Testis (tissue), 3 donors: ENCODE data around the gene SPINT3. TPM values are rescaled to one million over a fixed set of nuclear protein-coding genes. Genes with fewer than 3 reads are reported as not detected.

Experiments
- DNase-seq: peaks from one replicate; pipeline ENCODE4 v3.0.0-alpha.2; 2019
- H3K27ac ChIP-seq, 2 donors: fragments of 200-600 bp; sonication (generic); one replicate each; pipeline ENCODE4 v1.5.1; 2019
- H3K27me3 ChIP-seq: fragments of 200-600 bp; sonication (generic); one replicate; pipeline ENCODE4 v1.5.1; 2019
- H3K36me3 ChIP-seq: fragments of 200-600 bp; sonication (generic); one replicate; pipeline ENCODE4 v1.5.1; 2017; ENCODE audit warnings: low read depth; ENCODE audit errors: missing control alignments
- H3K4me1 ChIP-seq: fragments of 200-600 bp; sonication (generic); one replicate; pipeline ENCODE4 v1.5.1; 2019
- H3K4me3 ChIP-seq, 2 donors: fragments of 200-600 bp; sonication (generic); one replicate each; pipeline ENCODE4 v1.5.1; 2017 to 2019
- H3K9me3 ChIP-seq: fragments of 200-600 bp; sonication (generic); one replicate; pipeline ENCODE4 v1.5.1; 2017
- CTCF ChIP-seq, 3 experiments: fragments of 450-650 bp in 2 of 3; fragments of 200-600 bp in 1 of 3; sonication (generic) in 1 of 3; IDR thresholded peaks; one replicate each; pipeline ENCODE4 v1.5.1; 2016 to 2019; ENCODE audit warnings: antibody characterized with exemption in 3 of 3, mild to moderate bottlenecking in 2 of 3, moderate library complexity in 1 of 3
- POLR2A ChIP-seq: fragments of 450-650 bp; IDR thresholded peaks from one replicate; pipeline ENCODE4 v1.6.1; 2017; ENCODE audit warnings: antibody characterized with exemption, mild to moderate bottlenecking, moderate library complexity
- WGBS, 2 donors: methylation state at CpG; one replicate each; pipeline ENCODE4 v1.1.5; 2018; 5-methylcytosine and 5-hydroxymethylcytosine counted together
- intact Hi-C: fragments of 100-400 bp; cut with DNase I; formaldehyde crosslinking; loops from one replicate; pipeline ENCODE4 v1.15.1; 2023; ENCODE audit warnings: low total_unique reads
- polyA plus RNA-seq: library from polyadenylated mRNA; stranded (reverse); fragments of 350-450 nt; fragmentation: Illumina TruSeq; extraction: RNeasy Lipid Tissue Mini Kit (QIAGEN cat#74804); gene quantifications from one replicate; pipeline ENCODE4 v1.2.3, GENCODE V29; 2014; ENCODE audit warnings: low read depth, low replicate concordance; ENCODE audit not compliant: insufficient read depth
- total RNA-seq, 2 donors: library from RNA; depleted of rRNA; stranded (reverse); fragments of >200 nt; gene quantifications; one replicate each; pipeline ENCODE4 v1.2.3, GENCODE V29; 2016

The SPINT3 gene
- total and polyA plus RNA-seq, 3 donors from 2014 or later = not detected

- no peaks in the 10 kb centered on the region for H3K36me3 ChIP-seq
- peaks cover 15% of the 10 kb centered on the region for H3K4me1 ChIP-seq
- peak overlapping the region in 1 of 2 donors; percentile 8 for H3K27ac ChIP-seq
- peak; percentile 21 for DNase-seq
- H3K4me3 ChIP-seq = peak overlapping the region; percentile 46 to 66
- WGBS, 2 donors = 5 to 6% methylated on average over 10 of the region's 10 CpGs
- H3K9me3 ChIP-seq = no peaks in the 10 kb centered on the region
- intact Hi-C loops = no loop called here
- H3K27me3 ChIP-seq = no peaks in the 10 kb centered on the region
- TF ChIP-seq CTCF (IDR thresholded peaks at IDR 0.05) = no peak
- no peak for TF ChIP-seq POLR2A
Measured at GRCh38 chr20:45470937-45471336, 44.5 kb downstream of the SPINT3 start.

- H3K27ac ChIP-seq = peak overlapping the region in 1 of 2 donors; percentile 8
- peak overlapping the region; percentile 46 to 66 for H3K4me3 ChIP-seq
- H3K4me1 ChIP-seq = peaks cover 15% of the 10 kb centered on the region
- peak; percentile 62 for DNase-seq
- 0 to 1% methylated on average over 16 to 42 of the region's 50 CpGs for WGBS, 2 donors
- H3K9me3 ChIP-seq = no peaks in the 10 kb centered on the region
- intact Hi-C loops = no loop called here
- no peaks in the 10 kb centered on the region for H3K27me3 ChIP-seq
- TF ChIP-seq POLR2A = no peak
- no peak for TF ChIP-seq CTCF (IDR thresholded peaks at IDR 0.05)
- no peaks in the 10 kb centered on the region for H3K36me3 ChIP-seq
Measured at GRCh38 chr20:45470262-45470931, 45.0 kb downstream of the SPINT3 start.

- Histone ChIP-seq H3K4me3 (peak within 1 kb of the TSS; percentile 46 to 66), H3K27ac (peak within 1 kb of the TSS in 1 of 2 donors; percentile 8), H3K9me3 (no peaks in the 10 kb centered on the region), H3K27me3 (no peaks in the 10 kb centered on the region), H3K36me3 (no peaks in the 10 kb centered on the region), H3K4me1 (peaks cover 15% of the 10 kb centered on the region)
- intact Hi-C loops = no loop called here
- TF ChIP-seq CTCF (IDR thresholded peaks at IDR 0.05) = no peak
- DNase-seq = no peak
- WGBS, 2 donors = 12 to 17% methylated on average over 17 to 43 of the region's 54 CpGs
Measured at GRCh38 chr20:45469336-45470261, 45.8 kb downstream of the SPINT3 start, which contains the start of gene WFDC2. WFDC2 (plus strand) TSS chr20:45469753; CDS start chr20:45469782, 29 bp downstream.

GRCh38 chr20:45467861-45468260, 47.6 kb downstream of the SPINT3 start:
- peaks cover 15% of the 10 kb centered on the region for H3K4me1 ChIP-seq
- intact Hi-C loops = no loop called here
- TF ChIP-seq CTCF (IDR thresholded peaks at IDR 0.05) = no peak
- no peak for TF ChIP-seq POLR2A
- WGBS, 2 donors = 63 to 82% methylated on average over 1 to 3 of the region's 3 CpGs
- no peak overlapping the region for H3K4me3 ChIP-seq
- no peaks in the 10 kb centered on the region for H3K27me3 ChIP-seq
- DNase-seq = no peak
- H3K36me3 ChIP-seq = no peaks in the 10 kb centered on the region
- H3K9me3 ChIP-seq = no peaks in the 10 kb centered on the region
- no peak overlapping the region for H3K27ac ChIP-seq
